Loucy (cell line): ENCODE results near the gene NCDN.

ENCODE experiments used
- H2AFZ ChIP-seq: fragments of 200-600 bp; sonication (generic); 2 replicates; pipeline ENCODE4 v1.6.0; 2016; ENCODE audit warnings: antibody characterized with exemption, mild to moderate bottlenecking, low read length, moderate library complexity
- H3F3A ChIP-seq: fragments of 200-600 bp; 2 replicates; pipeline ENCODE4 v1.6.0; 2016; ENCODE audit warnings: antibody characterized with exemption, low read depth, mild to moderate bottlenecking
- H3K27me3 ChIP-seq: fragments of 200-600 bp; sonication (generic); 2 replicates; pipeline ENCODE4 v1.6.1; 2014; ENCODE audit warnings: low read length, mild to moderate bottlenecking; ENCODE audit not compliant: insufficient read depth, poor library complexity, severe bottlenecking
- H3K36me3 ChIP-seq: fragments of 200-600 bp; sonication (generic); 2 replicates; pipeline ENCODE4 v1.6.1; 2016; ENCODE audit warnings: low read length; ENCODE audit not compliant: insufficient read depth
- H3K4me1 ChIP-seq: fragments of 200-600 bp; sonication (generic); 2 replicates; pipeline ENCODE4 v1.5.1; 2014; ENCODE audit warnings: low read length, mild to moderate bottlenecking; ENCODE audit not compliant: insufficient read depth, poor library complexity, severe bottlenecking
- H3K4me2 ChIP-seq: fragments of 200-600 bp; sonication (generic); 2 replicates; pipeline ENCODE4 v1.6.0; 2014; ENCODE audit warnings: antibody characterized with exemption, low read length, low read depth, mild to moderate bottlenecking; ENCODE audit not compliant: poor library complexity, severe bottlenecking
- H3K4me3 ChIP-seq: fragments of 200-600 bp; sonication (generic); 2 replicates; pipeline ENCODE4 v1.5.1; 2014; ENCODE audit warnings: low read length, mild to moderate bottlenecking, mixed read lengths; ENCODE audit not compliant: poor library complexity, severe bottlenecking
- H3K79me2 ChIP-seq: fragments of 200-600 bp; sonication (generic); 2 replicates; pipeline ENCODE4 v1.6.1; 2014; ENCODE audit warnings: low read length; ENCODE audit not compliant: insufficient read depth
- H3K9ac ChIP-seq: fragments of 200-600 bp; sonication (generic); 2 replicates; pipeline ENCODE4 v1.6.0; 2014; ENCODE audit warnings: mild to moderate bottlenecking, low read depth, low read length, moderate library complexity; ENCODE audit not compliant: poor library complexity, severe bottlenecking
- H3K9me2 ChIP-seq: fragments of 200-600 bp; sonication (generic); replicated peaks from 2 replicates; pipeline ENCODE4 v1.6.1; 2016; ENCODE audit warnings: low read depth, low read length, mixed read lengths
- H3K9me3 ChIP-seq: fragments of 200-600 bp; sonication (generic); 2 replicates; pipeline ENCODE4 v1.6.1; 2014; ENCODE audit warnings: mild to moderate bottlenecking, antibody characterized with exemption, low read length, low read depth; ENCODE audit not compliant: insufficient read depth
- H4K20me1 ChIP-seq: fragments of 200-600 bp; sonication (generic); 2 replicates; pipeline ENCODE4 v1.6.0; 2014; ENCODE audit warnings: antibody characterized with exemption, low read length, mild to moderate bottlenecking; ENCODE audit not compliant: insufficient read depth, poor library complexity, severe bottlenecking
- EZH2phosphoT487 ChIP-seq: fragments of 200-600 bp; IDR thresholded peaks from 2 replicates; pipeline ENCODE4 v1.6.1; 2018; ENCODE audit warnings: antibody characterized with exemption, mild to moderate bottlenecking, moderate library complexity, borderline replicate concordance
- TF ChIP-seq, protein P1 (sequence below): fragments of 200-600 bp; sonication (generic); conservative IDR thresholded peaks from 2 replicates; pipeline ENCODE4 v1.5.1; 2014; ENCODE audit warnings: mild to moderate bottlenecking, antibody characterized with exemption, low read length

NCDN gene

DNA sequence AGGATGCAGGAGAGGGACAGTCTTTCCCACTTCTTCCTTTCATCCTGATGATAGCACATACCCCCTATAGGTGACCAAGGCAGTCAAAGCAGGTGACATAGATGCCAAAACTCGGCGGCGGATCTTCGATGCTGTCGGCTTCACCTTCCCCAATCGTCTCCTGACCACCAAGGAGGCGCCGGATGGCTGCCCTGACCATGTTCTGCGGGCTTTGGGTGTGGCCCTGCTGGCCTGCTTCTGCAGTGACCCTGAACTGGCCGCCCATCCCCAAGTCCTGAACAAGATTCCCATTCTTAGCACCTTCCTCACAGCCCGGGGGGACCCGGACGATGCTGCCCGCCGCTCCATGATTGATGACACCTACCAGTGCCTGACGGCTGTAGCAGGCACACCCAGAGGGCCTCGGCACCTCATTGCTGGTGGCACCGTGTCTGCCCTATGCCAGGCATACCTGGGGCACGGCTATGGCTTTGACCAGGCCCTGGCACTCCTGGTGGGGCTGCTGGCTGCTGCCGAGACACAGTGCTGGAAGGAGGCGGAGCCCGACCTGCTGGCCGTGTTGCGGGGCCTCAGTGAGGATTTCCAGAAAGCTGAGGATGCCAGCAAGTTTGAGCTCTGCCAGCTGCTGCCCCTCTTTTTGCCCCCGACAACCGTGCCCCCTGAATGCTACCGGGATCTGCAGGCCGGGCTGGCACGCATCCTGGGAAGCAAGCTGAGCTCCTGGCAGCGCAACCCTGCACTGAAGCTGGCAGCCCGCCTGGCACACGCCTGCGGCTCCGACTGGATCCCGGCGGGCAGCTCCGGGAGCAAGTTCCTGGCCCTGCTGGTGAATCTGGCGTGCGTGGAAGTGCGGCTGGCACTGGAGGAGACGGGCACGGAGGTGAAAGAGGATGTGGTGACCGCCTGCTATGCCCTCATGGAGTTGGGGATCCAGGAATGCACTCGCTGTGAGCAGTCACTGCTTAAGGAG lies 2.9 kb downstream of the NCDN start:
- H3K36me3 ChIP-seq = no peaks in the 10 kb centered on the region
- peaks cover 53% of the 10 kb centered on the region for H3K79me2 ChIP-seq
- peaks cover 58% of the 10 kb centered on the region for H3K4me1 ChIP-seq
- H4K20me1 ChIP-seq = peaks cover 18% of the 10 kb centered on the region
- no peaks in the 10 kb centered on the region for H3K27me3 ChIP-seq
- H2AFZ ChIP-seq = no peak overlapping the region
- H3K4me2 ChIP-seq = peak overlapping the region; percentile 81
- no peaks in the 10 kb centered on the region for H3K9me2 ChIP-seq
- no peak overlapping the region for H3K4me3 ChIP-seq
- H3K9ac ChIP-seq = no peak overlapping the region
- H3K9me3 ChIP-seq = no peaks in the 10 kb centered on the region
- H3F3A ChIP-seq = no peaks in the 10 kb centered on the region
- TF ChIP-seq EZH2phosphoT487 = no peak
- TF ChIP-seq, protein P1, sequence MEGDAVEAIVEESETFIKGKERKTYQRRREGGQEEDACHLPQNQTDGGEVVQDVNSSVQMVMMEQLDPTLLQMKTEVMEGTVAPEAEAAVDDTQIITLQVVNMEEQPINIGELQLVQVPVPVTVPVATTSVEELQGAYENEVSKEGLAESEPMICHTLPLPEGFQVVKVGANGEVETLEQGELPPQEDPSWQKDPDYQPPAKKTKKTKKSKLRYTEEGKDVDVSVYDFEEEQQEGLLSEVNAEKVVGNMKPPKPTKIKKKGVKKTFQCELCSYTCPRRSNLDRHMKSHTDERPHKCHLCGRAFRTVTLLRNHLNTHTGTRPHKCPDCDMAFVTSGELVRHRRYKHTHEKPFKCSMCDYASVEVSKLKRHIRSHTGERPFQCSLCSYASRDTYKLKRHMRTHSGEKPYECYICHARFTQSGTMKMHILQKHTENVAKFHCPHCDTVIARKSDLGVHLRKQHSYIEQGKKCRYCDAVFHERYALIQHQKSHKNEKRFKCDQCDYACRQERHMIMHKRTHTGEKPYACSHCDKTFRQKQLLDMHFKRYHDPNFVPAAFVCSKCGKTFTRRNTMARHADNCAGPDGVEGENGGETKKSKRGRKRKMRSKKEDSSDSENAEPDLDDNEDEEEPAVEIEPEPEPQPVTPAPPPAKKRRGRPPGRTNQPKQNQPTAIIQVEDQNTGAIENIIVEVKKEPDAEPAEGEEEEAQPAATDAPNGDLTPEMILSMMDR = no peak

DNA sequence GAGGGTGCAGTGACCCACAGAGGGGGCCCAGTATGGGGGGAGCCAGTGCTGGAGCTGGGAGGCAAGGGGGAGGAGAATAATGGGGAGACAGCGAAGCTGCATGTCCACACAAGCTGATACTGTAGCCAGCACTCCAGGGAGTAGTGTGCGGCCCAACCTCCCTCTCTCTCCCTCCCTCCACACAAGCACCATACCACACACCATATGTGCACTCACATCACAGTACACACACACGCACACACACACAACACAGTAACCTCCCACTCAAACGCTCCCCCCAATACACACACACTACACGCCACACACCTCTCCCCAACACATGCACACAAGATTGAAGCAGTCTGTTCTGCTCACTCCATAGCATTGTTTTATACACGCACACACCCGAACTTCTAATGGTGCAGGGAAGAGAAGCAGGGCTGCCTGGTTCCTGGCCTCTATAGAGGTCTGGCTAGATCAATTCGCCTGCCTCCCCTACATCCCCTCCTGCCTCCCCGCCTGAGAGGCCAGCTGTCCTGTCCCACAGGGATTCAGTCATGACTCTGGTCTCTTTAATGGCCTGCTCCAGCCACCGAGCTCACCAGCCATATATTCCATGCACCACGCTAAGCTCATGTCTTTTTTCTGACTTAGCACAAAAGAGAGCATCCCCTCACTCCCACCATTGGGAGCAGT lies 3.8 kb downstream of the NCDN start:
- H3K4me3 ChIP-seq = peak overlapping the region; percentile 58
- no peaks in the 10 kb centered on the region for H3K9me3 ChIP-seq
- H4K20me1 ChIP-seq = peaks cover 11% of the 10 kb centered on the region
- no peaks in the 10 kb centered on the region for H3K36me3 ChIP-seq
- H3K4me1 ChIP-seq = peaks cover 50% of the 10 kb centered on the region
- TF ChIP-seq EZH2phosphoT487 = no peak
- TF ChIP-seq, protein P1 = no peak
- H3K9ac ChIP-seq = peak overlapping the region; percentile 38
- H2AFZ ChIP-seq = no peak overlapping the region
- H3F3A ChIP-seq = no peaks in the 10 kb centered on the region
- no peaks in the 10 kb centered on the region for H3K27me3 ChIP-seq
- no peaks in the 10 kb centered on the region for H3K9me2 ChIP-seq
- peaks cover 44% of the 10 kb centered on the region for H3K79me2 ChIP-seq
- peak overlapping the region; percentile 81 for H3K4me2 ChIP-seq

DNA sequence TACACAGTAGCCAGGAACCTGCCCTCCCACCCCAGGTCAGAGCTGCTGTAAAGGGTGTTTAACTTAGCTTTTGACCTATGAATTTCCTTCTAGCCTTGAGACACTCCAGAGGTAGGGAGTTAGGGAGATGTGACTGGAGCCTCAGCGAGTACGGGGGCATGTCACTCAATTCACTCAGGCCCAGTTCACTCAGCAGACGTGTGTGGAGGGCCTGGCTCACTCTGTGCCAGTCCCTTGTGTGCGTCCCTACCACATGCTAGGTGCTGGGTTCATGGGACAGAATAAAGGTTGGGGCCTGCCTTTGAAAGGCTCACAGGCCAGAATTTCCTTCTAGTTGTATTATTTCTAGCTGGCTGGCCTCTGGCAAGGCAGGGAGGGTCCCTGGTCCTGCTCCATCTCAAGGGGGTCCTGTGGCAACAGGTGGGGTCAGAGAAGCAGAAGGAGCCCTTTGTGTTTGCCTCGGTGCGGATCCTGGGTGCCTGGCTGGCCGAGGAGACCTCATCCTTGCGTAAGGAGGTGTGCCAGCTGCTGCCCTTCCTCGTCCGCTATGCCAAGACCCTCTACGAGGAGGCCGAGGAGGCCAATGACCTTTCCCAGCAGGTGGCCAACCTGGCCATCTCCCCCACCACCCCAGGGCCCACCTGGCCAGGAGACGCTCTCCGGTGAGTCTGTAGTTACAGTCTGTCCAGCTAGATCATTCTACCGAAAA lies 4.5 kb downstream of the NCDN start:
- H3K4me2 ChIP-seq = peak overlapping the region; percentile 81

More for the DNA sequence above, 4.5 kb downstream of the NCDN start:
- Histone ChIP-seq H3K9ac (peak overlapping the region; percentile 38), H3K4me3 (peak overlapping the region; percentile 58), H3K79me2 (peaks cover 37% of the 10 kb centered on the region), H3K36me3 (no peaks in the 10 kb centered on the region), H2AFZ (no peak overlapping the region), H3K4me1 (peaks cover 46% of the 10 kb centered on the region), H3K27me3 (no peaks in the 10 kb centered on the region), H4K20me1 (peaks cover 6% of the 10 kb centered on the region), H3F3A (no peaks in the 10 kb centered on the region), H3K9me3 (no peaks in the 10 kb centered on the region), H3K9me2 (no peaks in the 10 kb centered on the region)
- TF ChIP-seq, protein P1 = no peak
- TF ChIP-seq EZH2phosphoT487 = no peak
